HG03064 (cell line): Measurements from ENCODE around the gene ALCAM.
A peak's percentile ranks its signal among the peaks of the same experiment; 100 is the strongest.

Experiments
- ATAC-seq: cut with Tn5 transposase; IDR thresholded peaks from one replicate; pipeline ENCODE4 v1.9.1; 2021; ENCODE audit warnings: low read depth; ENCODE audit not compliant: unreplicated experiment

The ALCAM gene

GRCh38 chr3:105466495-105467404 lies 100.0 kb downstream of the ALCAM start:
- no peak for ATAC-seq

GRCh38 chr3:105470851-105471250 lies 104.1 kb downstream of the ALCAM start:
- no peak for ATAC-seq

GRCh38 chr3:105473521-105474223 lies 107.0 kb downstream of the ALCAM start:
- ATAC-seq = peak; percentile 88

- no peak for ATAC-seq
Observed at GRCh38 chr3:105480768-105481167, 114.1 kb downstream of the ALCAM start.

GRCh38 chr3:105483476-105483875 lies 116.8 kb downstream of the ALCAM start:
- ATAC-seq = no peak

- ATAC-seq = no peak
Observed at GRCh38 chr3:105490045-105490444, 123.3 kb downstream of the ALCAM start.

GRCh38 chr3:105493305-105493892 lies 126.7 kb downstream of the ALCAM start:
- ATAC-seq = no peak

GRCh38 chr3:105495021-105495420 lies 128.3 kb downstream of the ALCAM start:
- ATAC-seq = no peak

GRCh38 chr3:105496343-105496742 lies 129.6 kb downstream of the ALCAM start:
- ATAC-seq = no peak

- ATAC-seq = no peak
Observed at GRCh38 chr3:105497386-105497785, 130.7 kb downstream of the ALCAM start.

- no peak for ATAC-seq
Observed at GRCh38 chr3:105499961-105500360, 133.3 kb downstream of the ALCAM start.

- no peak for ATAC-seq
Observed at GRCh38 chr3:105502333-105502732, 135.6 kb downstream of the ALCAM start.

GRCh38 chr3:105503191-105503593 lies 136.5 kb downstream of the ALCAM start:
- no peak for ATAC-seq

GRCh38 chr3:105504440-105504951 lies 137.8 kb downstream of the ALCAM start:
- ATAC-seq = no peak

- ATAC-seq = no peak
Observed at GRCh38 chr3:105505170-105505569, 138.5 kb downstream of the ALCAM start.

- no peak for ATAC-seq
Observed at GRCh38 chr3:105511031-105511430, 144.3 kb downstream of the ALCAM start.

GRCh38 chr3:105512061-105512460 lies 145.4 kb downstream of the ALCAM start:
- ATAC-seq = no peak

GRCh38 chr3:105513042-105513441 lies 146.3 kb downstream of the ALCAM start:
- ATAC-seq = no peak

GRCh38 chr3:105513886-105514285 lies 147.2 kb downstream of the ALCAM start:
- no peak for ATAC-seq

GRCh38 chr3:105515372-105515771 lies 148.7 kb downstream of the ALCAM start:
- no peak for ATAC-seq

GRCh38 chr3:105516972-105517371 lies 150.3 kb downstream of the ALCAM start:
- no peak for ATAC-seq
